OCI-LY7 (cell line): ENCODE data around the gene SLC30A1. TPM values are rescaled to one million over a fixed set of nuclear protein-coding genes. Genes with fewer than 3 reads are reported as not detected.

Experiments
- BruUV-seq: library from RNA; stranded (reverse); fragments of 400-500 nt; replicated peaks from 2 replicates; lab custom pipeline; 2021; lab: Mats Ljungman, UMichigan
- CTCF ChIA-PET: fragments of 300-600 bp; sonication (Branson Sonifier 250); formaldehyde crosslinking; loops from one replicate; lab custom pipeline; 2022; ENCODE audit warnings: antibody characterized with exemption; ENCODE audit not compliant: unreplicated experiment; lab: Charles Lee
- POLR2A ChIA-PET: fragments of 300-600 bp; sonication (Branson Sonifier 250); formaldehyde crosslinking; loops from one replicate; lab custom pipeline; 2022; ENCODE audit warnings: antibody characterized with exemption; lab: Charles Lee
- DNase-seq: peaks from one replicate; pipeline ENCODE4 v3.0.0-alpha.2; 2015; ENCODE audit warnings: low spot score
- H2AFZ ChIP-seq: fragments of 200-600 bp; sonication (generic), shearing (Covaris generic); 2 replicates; pipeline ENCODE4 v1.6.1; 2014; ENCODE audit warnings: mild to moderate bottlenecking, antibody characterized with exemption, low read length, moderate library complexity
- H3K27ac ChIP-seq: fragments of 200-600 bp; sonication (generic); 2 replicates; pipeline ENCODE4 v1.5.1; 2014; ENCODE audit warnings: mixed run types, low read depth, mild to moderate bottlenecking, moderate library complexity, low read length, inconsistent platforms; ENCODE audit not compliant: poor library complexity, severe bottlenecking
- H3K36me3 ChIP-seq: fragments of 200-600 bp; sonication (generic); 2 replicates; pipeline ENCODE4 v1.6.1; 2014; ENCODE audit warnings: mild to moderate bottlenecking, antibody characterized with exemption, low read length, moderate library complexity, mixed read lengths; ENCODE audit not compliant: insufficient read depth
- H3K4me1 ChIP-seq: fragments of 200-600 bp; sonication (generic); 2 replicates; pipeline ENCODE4 v1.5.1; 2014; ENCODE audit warnings: mild to moderate bottlenecking, low read length; ENCODE audit not compliant: insufficient read depth, poor library complexity, severe bottlenecking
- H3K4me2 ChIP-seq: fragments of 200-600 bp; sonication (generic); 2 replicates; pipeline ENCODE4 v1.6.1; 2014; ENCODE audit warnings: mild to moderate bottlenecking, low read length
- H3K4me3 ChIP-seq: fragments of 200-600 bp; sonication (generic); 2 replicates; pipeline ENCODE4 v1.5.1; 2014; ENCODE audit warnings: mild to moderate bottlenecking, low read depth, low read length; ENCODE audit not compliant: poor library complexity, severe bottlenecking
- H3K79me2 ChIP-seq: fragments of 200-600 bp; sonication (generic); 2 replicates; pipeline ENCODE4 v1.6.1; 2016; ENCODE audit warnings: low read depth, mild to moderate bottlenecking, low read length, moderate library complexity, mixed read lengths; ENCODE audit not compliant: insufficient read depth
- H3K9me2 ChIP-seq: fragments of 200-600 bp; sonication (generic); 2 replicates; pipeline ENCODE4 v1.6.1; 2016; ENCODE audit warnings: mild to moderate bottlenecking, low read length, mixed read lengths; ENCODE audit not compliant: insufficient read depth
- H3K9me3 ChIP-seq: fragments of 200-600 bp; sonication (generic); 2 replicates; pipeline ENCODE4 v1.6.1; 2014; ENCODE audit warnings: mild to moderate bottlenecking, mixed run types, low read length, mixed read lengths
- H4K20me1 ChIP-seq: fragments of 200-600 bp; sonication (generic); 2 replicates; pipeline ENCODE4 v1.6.1; 2014; ENCODE audit warnings: mild to moderate bottlenecking, antibody characterized with exemption, low read length, moderate library complexity, mixed read lengths; ENCODE audit not compliant: insufficient read depth
- EZH2phosphoT487 ChIP-seq: fragments of 200-600 bp; sonication (generic); IDR thresholded peaks from 2 replicates; pipeline ENCODE4 v1.6.1; 2018; ENCODE audit warnings: low read depth, borderline replicate concordance, mild to moderate bottlenecking, mixed run types, antibody characterized with exemption, low read length, moderate library complexity, mixed read lengths
- intact Hi-C: fragments of 100-400 bp; cut with micrococcal nuclease; formaldehyde crosslinking; loops from one replicate; pipeline ENCODE4 v1.10.0; 2022; ENCODE audit not compliant: unreplicated experiment
- total RNA-seq, 2 experiments: library from RNA; depleted of rRNA in 1 of 2; stranded (reverse); fragments of >200 nt in 1 of 2; shearing (Covaris generic) in 1 of 2; gene quantifications; 2 replicates each; pipeline ENCODE4 v1.2.3, GENCODE V29; 2014 to 2022
- TF ChIP-seq, protein P1 (sequence below): fragments of 200-600 bp; sonication (generic); conservative IDR thresholded peaks from 2 replicates; pipeline ENCODE4 v1.5.1; 2014; ENCODE audit warnings: mild to moderate bottlenecking, antibody characterized with exemption, low read length, moderate library complexity, mixed read lengths

Gene SLC30A1
- total RNA-seq, 2 experiments from 2014 or later: 6.1 to 7.9 TPM

DNA sequence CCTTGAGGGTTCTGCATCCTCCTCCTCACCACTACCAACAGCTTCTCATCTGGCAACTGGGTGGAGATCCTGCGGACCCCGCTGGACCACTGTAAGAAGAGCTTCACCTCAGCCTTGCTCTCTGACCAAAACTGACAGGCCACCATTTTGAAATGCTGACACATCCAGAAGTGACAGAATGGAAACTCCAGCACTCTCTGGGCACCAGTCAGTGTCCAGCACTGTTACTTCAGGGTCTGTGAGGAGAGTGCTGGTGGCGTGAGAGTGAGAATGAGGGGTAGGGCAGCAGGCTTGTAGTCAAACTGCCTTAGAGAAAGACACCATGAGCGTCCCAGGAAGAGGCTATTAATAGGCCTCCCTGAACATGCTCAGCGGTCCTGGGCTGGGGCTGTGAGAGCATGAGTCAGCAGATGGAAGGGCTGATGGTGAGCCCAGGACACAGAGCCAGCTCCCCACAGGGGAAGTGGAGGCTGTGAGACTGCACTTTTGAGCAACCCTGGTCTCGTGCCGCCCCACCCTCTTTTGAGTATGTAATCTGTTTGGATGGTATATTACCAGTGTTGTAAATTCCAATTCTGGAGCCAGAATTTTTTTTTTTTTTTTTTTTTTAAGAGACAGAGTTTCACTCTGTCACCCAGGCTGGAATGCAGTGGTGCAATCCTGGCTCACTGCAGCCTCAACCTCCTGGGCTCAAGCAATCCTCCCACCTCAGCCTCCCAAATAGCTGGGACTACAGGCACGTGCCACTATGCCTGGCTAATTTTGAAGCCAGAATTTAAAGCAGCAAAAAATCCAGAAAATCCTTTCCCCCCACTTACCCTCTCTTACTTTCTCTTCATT is 34.4 kb upstream of the SLC30A1 start:
- intact Hi-C loops: no loop called here
- TF ChIP-seq, protein P1, sequence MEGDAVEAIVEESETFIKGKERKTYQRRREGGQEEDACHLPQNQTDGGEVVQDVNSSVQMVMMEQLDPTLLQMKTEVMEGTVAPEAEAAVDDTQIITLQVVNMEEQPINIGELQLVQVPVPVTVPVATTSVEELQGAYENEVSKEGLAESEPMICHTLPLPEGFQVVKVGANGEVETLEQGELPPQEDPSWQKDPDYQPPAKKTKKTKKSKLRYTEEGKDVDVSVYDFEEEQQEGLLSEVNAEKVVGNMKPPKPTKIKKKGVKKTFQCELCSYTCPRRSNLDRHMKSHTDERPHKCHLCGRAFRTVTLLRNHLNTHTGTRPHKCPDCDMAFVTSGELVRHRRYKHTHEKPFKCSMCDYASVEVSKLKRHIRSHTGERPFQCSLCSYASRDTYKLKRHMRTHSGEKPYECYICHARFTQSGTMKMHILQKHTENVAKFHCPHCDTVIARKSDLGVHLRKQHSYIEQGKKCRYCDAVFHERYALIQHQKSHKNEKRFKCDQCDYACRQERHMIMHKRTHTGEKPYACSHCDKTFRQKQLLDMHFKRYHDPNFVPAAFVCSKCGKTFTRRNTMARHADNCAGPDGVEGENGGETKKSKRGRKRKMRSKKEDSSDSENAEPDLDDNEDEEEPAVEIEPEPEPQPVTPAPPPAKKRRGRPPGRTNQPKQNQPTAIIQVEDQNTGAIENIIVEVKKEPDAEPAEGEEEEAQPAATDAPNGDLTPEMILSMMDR: no peak
- no peak for TF ChIP-seq EZH2phosphoT487
- H4K20me1 ChIP-seq: no peaks in the 10 kb centered on the region
- H3K36me3 ChIP-seq: no peaks in the 10 kb centered on the region
- POLR2A ChIA-PET: interaction anchor here (1.2 kb wide), 1 partner anchor 8 kb away, joined by 4 read pairs; no protein-coding TSS in a partner anchor
- H3K4me1 ChIP-seq: no peaks in the 10 kb centered on the region
- DNase-seq: no peak
- no peak overlapping the region for H2AFZ ChIP-seq
- CTCF ChIA-PET: no interaction called here
- H3K4me2 ChIP-seq: no peak overlapping the region
- H3K79me2 ChIP-seq: no peaks in the 10 kb centered on the region
- no TSS peak for BruUV-seq
- H3K9me3 ChIP-seq: no peaks in the 10 kb centered on the region
- H3K27ac ChIP-seq: no peak overlapping the region
- H3K4me3 ChIP-seq: no peak overlapping the region
- H3K9me2 ChIP-seq: no peaks in the 10 kb centered on the region

DNA sequence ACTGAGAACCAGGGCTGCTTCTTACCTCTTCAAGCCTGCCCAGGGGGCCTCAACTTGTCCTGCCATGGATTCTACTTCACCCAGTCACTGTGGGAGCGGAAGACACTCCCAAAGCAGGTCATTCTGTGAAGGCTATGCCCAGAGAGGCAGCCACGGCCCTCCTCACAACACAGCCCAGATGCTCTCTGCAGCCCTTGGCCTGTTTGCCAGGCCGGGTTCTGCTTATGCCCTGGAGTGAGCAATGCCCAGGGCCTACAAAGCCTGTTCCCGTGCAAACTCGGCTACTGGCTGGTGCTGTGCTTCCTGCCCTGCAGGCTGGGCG is 33.8 kb upstream of the SLC30A1 start:
- no peak overlapping the region for H3K4me2 ChIP-seq
- H4K20me1 ChIP-seq: no peaks in the 10 kb centered on the region
- H3K27ac ChIP-seq: no peak overlapping the region
- no peaks in the 10 kb centered on the region for H3K36me3 ChIP-seq
- CTCF ChIA-PET: no interaction called here
- no peaks in the 10 kb centered on the region for H3K9me2 ChIP-seq
- no peaks in the 10 kb centered on the region for H3K79me2 ChIP-seq
- no peak for DNase-seq
- no TSS peak for BruUV-seq
- H3K4me3 ChIP-seq: no peak overlapping the region
- no peaks in the 10 kb centered on the region for H3K4me1 ChIP-seq
- H3K9me3 ChIP-seq: no peaks in the 10 kb centered on the region
- no peak overlapping the region for H2AFZ ChIP-seq
- POLR2A ChIA-PET: interaction anchor here (1.2 kb wide), 1 partner anchor 8 kb away, joined by 4 read pairs; no protein-coding TSS in a partner anchor
- intact Hi-C loops: no loop called here
- TF ChIP-seq, protein P1: no peak
- TF ChIP-seq EZH2phosphoT487: no peak

DNA sequence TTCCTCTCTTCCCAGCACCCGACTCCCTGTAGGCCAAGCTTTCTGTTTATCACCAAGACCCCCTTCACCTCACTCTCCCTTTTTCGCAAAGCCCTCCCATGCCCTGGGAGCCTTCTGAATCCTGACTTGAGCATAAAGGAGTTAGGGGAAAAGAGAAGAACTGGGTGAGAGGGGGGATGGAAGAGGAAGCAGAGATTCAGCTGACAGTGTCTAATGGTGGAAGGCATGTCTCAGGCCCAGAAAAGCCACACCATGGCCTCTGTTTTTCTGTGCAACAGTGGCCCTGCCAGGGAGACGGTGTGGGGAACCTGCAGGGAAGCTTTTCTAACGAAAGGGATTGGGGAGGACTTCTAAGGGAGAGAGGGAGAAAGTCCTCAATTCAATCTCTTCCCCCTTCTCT is 32.9 kb upstream of the SLC30A1 start:
- CTCF ChIA-PET: no interaction called here

More for the DNA sequence above, 32.9 kb upstream of the SLC30A1 start:
- Histone ChIP-seq H3K27ac (no peak overlapping the region), H3K4me1 (peaks cover 5% of the 10 kb centered on the region), H3K4me3 (no peak overlapping the region), H3K36me3 (no peaks in the 10 kb centered on the region), H3K9me2 (no peaks in the 10 kb centered on the region), H4K20me1 (no peaks in the 10 kb centered on the region), H2AFZ (peak overlapping the region; percentile 13; the same call in 1 of the 2 replicates), H3K4me2 (no peak overlapping the region), H3K79me2 (no peaks in the 10 kb centered on the region), H3K9me3 (no peaks in the 10 kb centered on the region)
- POLR2A ChIA-PET: interaction anchor here (0.5 to 1.2 kb wide), 4 partner anchors 9 to 1207 kb away, joined by 3 to 4 read pairs (median 4); partner anchors contain the start of gene SLC30A1
- no TSS peak for BruUV-seq
- DNase-seq: no peak
- TF ChIP-seq EZH2phosphoT487: no peak
- TF ChIP-seq, protein P1: no peak
- intact Hi-C loops: no loop called here
